T-helper 2 cell treated with Interferon-gamma antibody and Interleukin-4, amounts not matched to agents 100 ng/mL and 5 ng/mL, for 36 hours (primary cell): Measurements from ENCODE around the gene SLC39A7. TPM values are rescaled to one million over a fixed set of nuclear protein-coding genes. Genes with fewer than 3 reads are reported as not detected.

Experiments
- intact Hi-C: fragments of 100-400 bp; cut with micrococcal nuclease; formaldehyde crosslinking; loops from one replicate; pipeline ENCODE4 v1.15.1; 2023
- total RNA-seq: library from RNA; stranded (reverse); gene quantifications from 2 replicates; pipeline ENCODE4 v1.2.3, GENCODE V29; 2022

Gene SLC39A7
- total RNA-seq, 1 donor from 2014 or later: 59.9 TPM

DNA sequence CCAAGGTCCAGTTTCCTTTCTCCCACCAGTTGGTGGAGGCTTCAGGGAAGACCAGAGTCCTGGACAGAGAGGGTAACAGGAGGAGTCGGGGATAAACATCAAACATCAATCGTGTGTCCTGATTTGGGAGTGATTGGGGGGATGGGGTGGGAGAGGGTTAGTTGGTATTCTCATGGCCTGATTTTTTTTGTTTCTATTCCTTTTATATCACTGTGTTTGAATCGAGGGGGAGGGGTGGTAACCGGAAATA, 3.4 kb downstream of the SLC39A7 start:
- intact Hi-C loops: loop anchor here (5.0 kb wide), 1 partner anchor 108 kb away; the partner anchor contains the start of gene TAPBP

DNA sequence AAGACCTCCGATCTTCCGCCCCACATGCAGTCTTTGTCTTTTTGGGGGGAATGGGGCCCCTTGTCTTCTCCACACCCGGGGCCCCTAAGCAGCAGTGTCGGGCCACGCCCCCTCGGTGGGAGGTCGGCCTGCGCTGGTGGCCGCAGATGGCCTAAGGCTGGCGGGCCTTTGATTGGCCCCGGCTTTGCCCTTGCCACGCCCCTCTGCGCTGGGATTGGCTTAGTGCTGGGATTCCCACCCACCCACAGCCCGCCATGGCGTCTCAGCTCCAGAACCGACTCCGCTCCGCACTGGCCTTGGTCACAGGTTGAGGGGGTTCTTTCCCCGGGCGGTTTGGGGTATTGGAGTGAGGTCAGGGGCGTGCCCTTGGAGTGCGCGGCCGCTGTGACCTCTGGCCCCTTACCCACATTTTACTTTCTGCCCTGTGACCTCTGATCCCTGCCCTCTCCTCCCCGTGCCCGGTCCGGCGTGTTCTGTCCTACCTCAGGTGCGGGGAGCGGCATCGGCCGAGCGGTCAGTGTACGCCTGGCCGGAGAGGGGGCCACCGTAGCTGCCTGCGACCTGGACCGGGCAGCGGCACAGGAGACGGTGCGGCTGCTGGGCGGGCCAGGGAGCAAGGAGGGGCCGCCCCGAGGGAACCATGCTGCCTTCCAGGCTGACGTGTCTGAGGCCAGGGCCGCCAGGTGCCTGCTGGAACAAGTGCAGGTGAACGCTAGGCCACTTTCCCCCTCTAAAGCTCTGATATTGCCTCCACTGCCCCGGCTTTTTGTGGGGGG, 3.9 kb downstream of the SLC39A7 start, which contains the start of gene HSD17B8:
Gene HSD17B8, plus strand, starts transcription at position 241 of the 776 bp plus-strand sequence. Its CDS starts 14 bp downstream, at position 255.
- intact Hi-C loops: loop anchor here (5.0 kb wide), 2 partner anchors 108 to 208 kb away; partner anchors contain the start of genes PHF1 and TAPBP

DNA sequence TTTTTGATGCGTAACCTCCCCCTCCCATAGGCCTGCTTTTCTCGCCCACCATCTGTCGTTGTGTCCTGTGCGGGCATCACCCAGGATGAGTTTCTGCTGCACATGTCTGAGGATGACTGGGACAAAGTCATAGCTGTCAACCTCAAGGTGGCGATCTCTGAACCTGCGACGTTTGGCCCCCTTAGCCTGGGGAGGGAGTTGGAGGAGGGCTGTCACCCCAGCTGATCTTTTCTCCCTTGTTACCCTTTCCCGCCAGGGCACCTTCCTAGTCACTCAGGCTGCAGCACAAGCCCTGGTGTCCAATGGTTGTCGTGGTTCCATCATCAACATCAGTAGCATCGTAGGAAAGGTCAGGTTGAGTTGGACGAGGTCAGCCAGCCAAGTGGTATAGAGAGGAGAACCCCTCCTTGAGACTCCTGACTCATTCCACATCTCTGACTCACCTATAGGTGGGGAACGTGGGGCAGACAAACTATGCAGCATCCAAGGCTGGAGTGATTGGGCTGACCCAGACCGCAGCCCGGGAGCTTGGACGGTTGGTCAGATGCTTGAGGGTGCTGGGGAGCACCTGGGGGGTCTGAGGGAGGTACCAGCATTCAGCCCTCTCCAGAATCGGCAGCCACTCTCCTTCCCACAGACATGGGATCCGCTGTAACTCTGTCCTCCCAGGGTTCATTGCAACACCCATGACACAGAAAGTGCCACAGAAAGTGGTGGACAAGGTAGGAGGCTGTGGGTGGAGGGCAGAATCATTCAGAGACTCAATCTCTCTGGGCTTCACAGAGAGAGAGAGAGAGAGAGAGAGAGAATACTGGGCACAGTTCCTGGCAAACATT, 4.7 kb downstream of the SLC39A7 start:
- intact Hi-C loops: loop anchor here (5.0 kb wide), 1 partner anchor 207 kb away; the partner anchor contains the start of gene PHF1

DNA sequence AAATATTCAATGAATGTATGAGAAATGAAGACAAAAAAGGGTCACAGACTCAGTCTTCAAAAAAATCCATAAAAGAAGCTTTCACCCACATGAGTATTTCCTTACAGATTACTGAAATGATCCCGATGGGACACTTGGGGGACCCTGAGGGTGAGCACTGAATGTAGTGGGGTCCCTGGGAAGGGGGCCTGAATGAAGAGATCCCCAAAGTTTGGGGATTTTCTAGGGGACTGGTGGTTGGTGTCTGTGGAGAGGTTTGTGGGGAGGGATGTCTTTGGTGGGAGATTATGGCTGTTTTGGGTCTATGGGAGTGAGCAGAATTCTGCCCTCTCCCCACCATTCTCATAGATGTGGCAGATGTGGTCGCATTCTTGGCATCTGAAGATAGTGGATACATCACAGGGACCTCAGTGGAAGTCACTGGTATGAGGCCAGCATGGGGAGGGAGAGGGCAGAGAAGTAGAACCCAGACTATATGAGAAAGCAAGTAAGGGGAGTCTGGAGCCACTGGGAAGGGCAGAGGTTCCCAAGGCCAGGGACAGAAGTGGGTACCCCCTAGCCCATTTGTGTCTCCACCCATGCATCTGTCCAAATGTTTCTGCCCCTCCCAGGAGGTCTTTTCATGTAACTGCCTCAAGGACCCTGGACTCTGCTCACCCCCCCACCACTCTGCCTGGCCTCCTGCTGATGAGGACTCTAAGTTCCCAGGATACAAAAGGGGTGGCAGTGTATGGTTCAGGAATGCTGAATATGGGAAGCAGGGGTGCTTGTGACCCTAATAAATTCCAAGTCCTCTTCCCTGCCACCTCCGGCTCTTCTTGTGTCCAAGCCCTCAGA, 5.6 kb downstream of the SLC39A7 start:
- intact Hi-C loops: loop anchor here (5.0 kb wide), 1 partner anchor 206 kb away; the partner anchor contains the start of gene PHF1

DNA sequence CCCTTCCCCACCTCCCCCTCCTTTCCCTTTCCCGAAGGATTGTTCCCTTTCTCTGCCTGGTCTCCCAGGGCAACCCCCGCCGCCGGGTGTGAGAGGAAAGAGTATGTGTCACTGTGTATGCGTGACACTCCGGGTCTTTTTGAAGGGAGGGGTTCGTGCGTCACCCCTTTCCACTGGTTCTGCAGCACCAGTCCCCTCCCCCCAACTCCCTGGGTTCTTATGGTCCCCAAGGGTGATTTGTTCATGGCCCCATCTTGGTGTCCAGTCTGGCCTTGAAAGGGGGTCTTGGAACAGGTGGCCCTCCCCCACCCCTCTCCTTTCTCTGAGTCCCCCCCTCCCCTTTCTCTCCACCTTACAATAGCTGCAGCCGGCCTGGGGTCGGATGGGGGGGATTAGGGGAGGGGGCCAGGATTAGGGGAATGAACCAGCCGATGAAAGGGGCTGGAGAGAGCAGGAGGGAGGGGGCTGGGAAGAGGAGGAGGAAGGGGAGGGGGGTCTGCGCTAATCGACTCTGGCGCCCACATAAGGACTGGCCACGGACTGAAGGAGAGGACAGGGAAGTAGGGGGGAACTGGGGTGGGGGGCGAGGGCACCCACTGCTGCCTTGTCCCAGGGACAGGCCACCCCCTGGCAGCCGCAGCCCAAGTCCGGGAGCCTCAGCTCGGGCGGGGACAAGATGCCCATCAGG, 6.3 kb downstream of the SLC39A7 start:
- intact Hi-C loops: loop anchor here (5.0 kb wide), 1 partner anchor 205 kb away; the partner anchor contains the start of gene PHF1

DNA sequence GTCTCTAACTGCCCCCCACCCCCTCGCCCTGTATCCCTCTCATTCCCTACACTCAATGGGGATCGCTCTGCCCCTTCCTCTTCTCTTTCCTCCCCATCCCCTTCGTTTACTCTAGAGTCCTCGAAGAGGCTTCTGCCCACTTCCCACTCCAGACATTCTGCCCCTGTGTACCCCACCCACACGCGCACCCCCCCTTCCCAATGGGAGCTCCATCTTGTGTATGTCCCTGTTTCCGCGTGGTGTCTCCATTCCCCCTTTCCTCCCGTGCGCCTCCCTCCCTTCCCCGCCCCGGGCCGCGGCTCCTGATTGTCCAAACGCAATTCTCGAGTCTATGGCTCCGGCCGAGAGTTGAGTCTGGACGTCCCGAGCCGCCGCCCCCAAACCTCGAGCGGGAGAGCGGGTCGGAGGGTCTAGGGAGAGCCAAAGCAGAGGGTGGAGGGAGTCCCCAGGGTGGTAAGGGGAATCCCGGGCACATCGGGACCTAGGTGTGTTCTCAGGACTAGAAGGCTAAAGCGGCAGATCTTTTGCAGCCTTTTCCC, 7.0 kb downstream of the SLC39A7 start:
- intact Hi-C loops: loop anchor here (1.0 to 5.0 kb wide), 3 partner anchors 7 to 205 kb away; partner anchors contain the start of genes PHF1, RXRB and SLC39A7

DNA sequence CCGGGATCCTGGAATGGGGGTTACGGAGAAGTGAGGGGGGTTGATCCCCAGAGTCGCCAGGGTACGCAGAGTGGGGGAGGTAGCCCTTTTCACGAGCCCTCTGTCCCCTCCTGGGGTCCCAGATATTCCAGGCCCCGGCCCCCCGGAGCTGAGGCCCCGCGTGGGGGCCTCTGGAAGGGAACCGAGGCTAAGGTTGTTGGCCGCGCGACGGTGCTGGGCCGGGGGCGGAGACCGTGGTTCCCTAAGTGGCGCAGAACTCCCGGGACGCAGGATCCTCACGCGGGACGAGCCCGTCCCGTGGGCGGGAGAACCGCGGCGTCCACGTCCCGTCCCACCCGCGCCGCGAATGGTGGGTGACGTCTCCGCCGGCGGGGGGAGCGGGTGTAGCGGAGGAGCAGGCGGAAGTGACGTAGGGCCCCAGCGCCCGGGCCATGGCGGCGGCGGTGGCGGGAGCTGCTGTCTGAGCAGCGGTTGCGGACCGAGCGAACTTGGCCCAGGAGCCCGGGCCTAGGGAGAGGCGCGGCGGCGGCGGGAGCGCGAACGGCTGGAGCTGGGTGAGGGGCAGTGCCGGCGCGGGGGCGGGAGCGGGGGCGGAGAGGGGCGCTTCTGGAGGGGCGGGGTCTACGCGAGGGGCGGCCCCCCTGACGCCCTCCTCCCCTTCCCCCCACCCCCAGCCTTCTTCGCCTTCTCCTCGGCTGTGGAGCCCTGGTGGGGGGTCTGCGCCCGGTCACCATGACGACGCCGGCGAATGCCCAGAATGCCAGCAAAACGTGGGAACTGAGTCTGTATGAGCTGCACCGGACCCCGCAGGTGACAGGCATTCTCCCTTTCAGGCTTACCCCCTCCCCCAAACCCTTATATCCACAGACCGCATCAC, 7.7 kb downstream of the SLC39A7 start, which contains the start of gene RING1:
Gene RING1, plus strand, starts transcription at position 410 of the 877 bp plus-strand sequence. Its CDS starts 323 bp downstream, at position 733.
- intact Hi-C loops: loop anchor here (1.0 to 5.0 kb wide), 3 partner anchors 8 to 204 kb away; partner anchors contain the start of genes PHF1, RXRB and SLC39A7

DNA sequence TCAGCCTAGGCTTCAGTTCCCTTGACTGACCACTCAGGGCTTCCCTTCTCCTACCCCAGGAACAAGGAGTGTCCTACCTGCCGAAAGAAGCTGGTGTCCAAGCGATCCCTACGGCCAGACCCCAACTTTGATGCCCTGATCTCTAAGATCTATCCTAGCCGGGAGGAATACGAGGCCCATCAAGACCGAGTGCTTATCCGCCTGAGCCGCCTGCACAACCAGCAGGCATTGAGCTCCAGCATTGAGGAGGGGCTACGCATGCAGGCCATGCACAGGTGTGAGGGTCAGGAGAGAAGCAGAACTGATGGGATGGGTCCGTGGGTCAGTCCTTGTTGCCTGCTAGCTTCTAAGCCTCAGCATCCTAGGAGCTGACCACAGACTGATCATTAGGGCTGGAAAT, 9.2 kb downstream of the SLC39A7 start:
- intact Hi-C loops: loop anchor here (5.0 kb wide), 1 partner anchor 202 kb away; the partner anchor contains the start of gene PHF1

DNA sequence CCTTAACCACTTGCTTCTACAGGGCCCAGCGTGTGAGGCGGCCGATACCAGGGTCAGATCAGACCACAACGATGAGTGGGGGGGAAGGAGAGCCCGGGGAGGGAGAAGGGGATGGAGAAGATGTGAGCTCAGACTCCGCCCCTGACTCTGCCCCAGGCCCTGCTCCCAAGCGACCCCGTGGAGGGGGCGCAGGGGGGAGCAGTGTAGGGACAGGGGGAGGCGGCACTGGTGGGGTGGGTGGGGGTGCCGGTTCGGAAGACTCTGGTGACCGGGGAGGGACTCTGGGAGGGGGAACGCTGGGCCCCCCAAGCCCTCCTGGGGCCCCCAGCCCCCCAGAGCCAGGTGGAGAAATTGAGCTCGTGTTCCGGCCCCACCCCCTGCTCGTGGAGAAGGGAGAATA, 10.5 kb downstream of the SLC39A7 start:
- intact Hi-C loops: no loop called here

GRCh38 chr6:33211666-33212422, 11.2 kb downstream of the SLC39A7 start:
- intact Hi-C loops: no loop called here

GRCh38 chr6:33212857-33213165, 12.1 kb downstream of the SLC39A7 start:
- intact Hi-C loops: no loop called here

DNA sequence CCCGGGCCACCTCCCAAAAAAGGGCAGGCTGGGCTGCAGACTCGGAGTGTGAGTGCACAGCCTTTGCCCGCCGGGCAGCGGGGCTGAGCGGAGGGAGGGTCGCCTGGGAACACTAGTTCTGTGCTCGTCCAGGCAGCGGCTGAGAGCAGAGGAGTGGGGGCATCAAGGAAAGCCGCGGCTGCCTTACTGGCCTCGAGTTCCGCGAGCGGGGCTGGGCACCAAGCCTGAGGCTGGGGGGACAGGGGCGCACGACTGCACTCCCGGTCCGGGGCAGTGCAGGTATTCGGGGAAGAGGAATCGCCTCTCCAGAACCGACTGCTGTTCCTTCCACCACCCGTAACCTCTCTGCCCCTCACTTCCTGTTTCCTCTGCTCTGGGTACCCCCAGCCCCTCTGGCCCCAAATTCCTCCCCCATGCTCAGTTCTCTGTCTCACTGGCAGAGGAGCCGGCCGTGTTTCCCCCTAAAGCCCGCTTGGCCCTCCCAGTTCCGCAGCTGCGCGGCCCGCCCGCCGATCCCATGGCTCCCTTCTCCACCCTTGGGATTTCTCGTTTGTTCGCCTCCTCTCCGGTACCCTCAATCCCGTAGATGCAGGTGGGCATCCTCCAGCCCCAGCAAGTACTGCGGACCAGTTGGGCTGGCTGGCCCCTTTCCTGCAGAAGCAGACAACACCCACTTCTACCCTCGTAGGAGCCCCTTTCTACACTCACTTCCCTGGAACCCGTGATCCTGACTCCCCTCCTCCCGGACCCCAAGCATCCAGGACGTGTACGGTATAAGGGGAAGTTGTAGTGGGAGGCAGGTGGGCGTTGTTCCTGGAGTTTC, 12.7 kb downstream of the SLC39A7 start:
- intact Hi-C loops: no loop called here

- intact Hi-C loops: no loop called here
Observed at GRCh38 chr6:33213989-33214335, 13.3 kb downstream of the SLC39A7 start.

DNA sequence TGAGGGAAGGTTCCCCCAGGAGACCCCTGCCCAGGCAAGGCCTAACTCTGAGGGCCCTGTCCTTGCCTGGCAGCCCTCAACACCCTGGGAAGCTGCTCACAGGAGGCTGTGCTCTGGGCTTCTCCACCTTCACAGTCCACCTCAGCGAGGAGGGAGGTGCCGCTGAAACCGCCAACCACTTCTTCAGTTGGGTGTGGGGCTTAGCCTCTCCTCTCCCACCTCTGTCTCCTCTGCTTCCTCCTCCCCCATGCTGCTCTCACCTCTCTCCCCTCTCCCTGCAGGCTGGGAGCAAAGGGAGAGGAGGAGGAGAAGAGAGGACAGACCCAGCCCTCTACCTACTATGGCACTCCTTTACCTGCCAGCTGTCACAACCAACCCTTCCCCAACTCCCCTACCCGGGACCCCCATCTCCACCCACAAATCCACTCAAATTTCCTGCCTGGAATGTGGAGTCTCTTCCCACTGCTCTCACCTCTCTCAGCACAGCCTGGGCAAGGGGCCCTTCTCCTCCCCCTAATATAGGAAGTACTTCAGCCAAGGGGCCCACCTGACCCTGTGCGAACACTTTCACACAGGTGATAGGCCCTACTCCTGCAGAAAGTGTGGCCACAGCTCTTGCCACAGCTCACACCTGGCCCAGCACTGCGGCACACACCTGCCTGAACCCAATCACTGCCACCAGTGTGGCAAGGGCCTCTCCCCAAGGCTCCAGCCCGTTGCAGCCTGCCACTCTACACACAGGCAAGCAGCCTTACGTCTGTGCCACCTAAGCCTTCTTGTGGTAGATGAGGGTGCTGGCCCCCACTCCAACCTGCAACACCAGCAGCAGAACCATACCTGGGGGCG, 14.8 kb downstream of the SLC39A7 start:
- intact Hi-C loops: no loop called here

- intact Hi-C loops: no loop called here
Observed at GRCh38 chr6:33216117-33216649, 15.5 kb downstream of the SLC39A7 start.

DNA sequence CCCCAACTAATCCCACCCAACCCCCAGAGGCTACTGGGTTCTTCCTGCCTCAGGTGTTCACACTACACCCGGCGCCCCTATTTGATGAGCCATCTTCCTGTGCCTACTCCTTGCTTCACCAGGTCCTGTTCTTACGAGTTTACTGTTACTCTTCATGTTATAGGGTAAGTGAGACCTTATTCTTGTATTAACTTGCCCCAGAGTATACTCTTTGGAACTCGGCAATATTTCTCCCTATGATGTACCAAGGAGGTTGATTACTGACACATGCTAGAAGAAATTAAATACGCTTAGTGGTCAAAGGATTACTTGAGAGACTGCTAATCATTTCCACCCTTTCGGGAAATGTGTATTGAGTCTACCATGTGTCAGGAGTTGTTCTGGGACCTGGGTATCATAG, 16.6 kb downstream of the SLC39A7 start:
- intact Hi-C loops: no loop called here
